ENCODE results near the gene GSN. TPM values are rescaled to one million over a fixed set of nuclear protein-coding genes. Genes with fewer than 3 reads are reported as not detected.

The GSN gene
- total RNA-seq (2022; extraction: Qiagen RNA extraction), result 79.4 to 98.9 TPM (median 88.9 TPM) in 5 replicates

GRCh38 chr9:121267689-121268597, at the start of gene GSN:
TSS of gene GSN (plus strand) at chr9:121268162. CDS start at chr9:121301972, 33,810 bp downstream.

GRCh38 chr9:121369595-121370265, 101.8 kb downstream of the GSN start, which contains the start of gene STOM:
TSS of gene STOM (minus strand) at chr9:121370250. CDS start at chr9:121370187, 63 bp downstream.

Other genes starting within 250 kb of the GSN start
- 10.4 to 17.6 TPM (median 13.5 TPM) in 5 replicates for gene C5, start 217.9 kb upstream of the GSN start, total RNA-seq (2022; extraction: Qiagen RNA extraction)
- gene CNTRL, start 193.2 kb upstream of the GSN start, total RNA-seq (2022; extraction: Qiagen RNA extraction), result 5.1 to 6.9 TPM (median 6.2 TPM) in 5 replicates
- 46.2 to 63.4 TPM (median 56.0 TPM) in 5 replicates for gene RAB14, start 66.3 kb upstream of the GSN start, total RNA-seq (2022; extraction: Qiagen RNA extraction)
- gene STOM, start 102.1 kb downstream of the GSN start, total RNA-seq (2022; extraction: Qiagen RNA extraction), result 506 to 562 TPM (median 509 TPM) in 5 replicates
- not detected in 5 replicates for gene GGTA1, start 231.7 kb downstream of the GSN start, total RNA-seq (2022; extraction: Qiagen RNA extraction)

All from A549 treated with dexamethasone at 1 μM for 4 hours (cell line).